GM21360 (cell line): Measurements from ENCODE around the gene APBA2.
"Not testable (repeated sequence)": the region's sequence is repeated elsewhere in the genome, so short reads cannot be mapped to it uniquely, and the experiment has no call there.

Experiments
- ATAC-seq: cut with Tn5 transposase; IDR thresholded peaks from one replicate; pipeline ENCODE4 v1.9.1; 2021; ENCODE audit warnings: mild to moderate bottlenecking, moderate library complexity; ENCODE audit not compliant: unreplicated experiment

APBA2 gene

GRCh38 chr15:28885630-28886430, at the start of gene APBA2:
Gene APBA2 (plus strand): TSS chr15:28885974. CDS start chr15:29053885, 167,911 bp downstream.
- ATAC-seq, result no peak

- not testable (repeated sequence) for ATAC-seq
Observed at GRCh38 chr15:28840285-28840684, 45.5 kb upstream of the APBA2 start.

- ATAC-seq, result not testable (repeated sequence)
Observed at GRCh38 chr15:28842210-28842609, 43.6 kb upstream of the APBA2 start.

GRCh38 chr15:28843520-28843919, 42.3 kb upstream of the APBA2 start:
- not testable (repeated sequence) for ATAC-seq

- not testable (repeated sequence) for ATAC-seq
Observed at GRCh38 chr15:28844147-28844546, 41.6 kb upstream of the APBA2 start.

GRCh38 chr15:28847247-28847646, 38.5 kb upstream of the APBA2 start:
- not testable (repeated sequence) for ATAC-seq

- not testable (repeated sequence) for ATAC-seq
Observed at GRCh38 chr15:28847959-28848358, 37.8 kb upstream of the APBA2 start.

GRCh38 chr15:28848521-28848920, 37.3 kb upstream of the APBA2 start, which contains the start of gene GOLGA6L7:
Gene GOLGA6L7 (minus strand): TSS chr15:28848644. CDS start chr15:28848549, 95 bp downstream.
- ATAC-seq, result not testable (repeated sequence)

GRCh38 chr15:28849271-28849670, 36.5 kb upstream of the APBA2 start:
- not testable (repeated sequence) for ATAC-seq

- not testable (repeated sequence) for ATAC-seq
Observed at GRCh38 chr15:28849766-28850165, 36.0 kb upstream of the APBA2 start.

GRCh38 chr15:28853654-28854053, 32.1 kb upstream of the APBA2 start:
- ATAC-seq, result not testable (repeated sequence)

GRCh38 chr15:28854578-28854977, 31.2 kb upstream of the APBA2 start:
- not testable (repeated sequence) for ATAC-seq

GRCh38 chr15:28861031-28861534, 24.7 kb upstream of the APBA2 start:
- ATAC-seq, result no peak

GRCh38 chr15:28861589-28862293, 24.0 kb upstream of the APBA2 start:
- ATAC-seq, result not testable (repeated sequence)

- no peak for ATAC-seq
Observed at GRCh38 chr15:28868744-28869345, 16.9 kb upstream of the APBA2 start.

GRCh38 chr15:28871168-28871567, 14.6 kb upstream of the APBA2 start:
- no peak for ATAC-seq

- no peak for ATAC-seq
Observed at GRCh38 chr15:28873006-28873405, 12.8 kb upstream of the APBA2 start.

GRCh38 chr15:28873585-28874190, 12.1 kb upstream of the APBA2 start:
- ATAC-seq, result no peak

- ATAC-seq, result no peak
Observed at GRCh38 chr15:28875461-28876000, 10.2 kb upstream of the APBA2 start.

GRCh38 chr15:28876131-28876844, 9.5 kb upstream of the APBA2 start:
- no peak for ATAC-seq
